Peyer's patch (tissue), 4 donors: ENCODE data around the gene SEL1L3. TPM values are rescaled to one million over a fixed set of nuclear protein-coding genes. Genes with fewer than 3 reads are reported as not detected.

Source experiments
- DNase-seq, 3 donors: peaks; one replicate each; pipeline ENCODE4 v3.0.0-alpha.2; 2017 to 2019
- H3K27ac ChIP-seq, 4 donors: fragments of 200-600 bp; sonication (generic); one replicate each; pipeline ENCODE4 v1.5.1; 2016 to 2019
- H3K27me3 ChIP-seq, 2 donors: fragments of 200-600 bp; sonication (generic); one replicate each; pipeline ENCODE4 v1.5.1; 2019
- H3K36me3 ChIP-seq, 3 donors: fragments of 200-600 bp; sonication (generic); one replicate each; pipeline ENCODE4 v1.5.1; 2016 to 2019
- H3K4me1 ChIP-seq, 4 donors: fragments of 200-600 bp; sonication (generic); one replicate each; pipeline ENCODE4 v1.5.1; 2016 to 2019
- H3K4me3 ChIP-seq, 4 donors: fragments of 200-600 bp; sonication (generic); 1 replicate in 3 of 4; 2 replicates in 1 of 4; pipeline ENCODE4 v1.5.1; 2016 to 2019; ENCODE audit warnings: mild to moderate bottlenecking in 1 of 4
- H3K9me3 ChIP-seq, 4 donors: fragments of 200-600 bp; sonication (generic); one replicate each; pipeline ENCODE4 v1.5.1; 2016 to 2019; ENCODE audit warnings: mild to moderate bottlenecking in 1 of 4
- POLR2A ChIP-seq, 2 donors: fragments of 450-650 bp; IDR thresholded peaks; one replicate each; pipeline ENCODE4 v1.5.1; 2017; ENCODE audit warnings: antibody characterized with exemption in 2 of 2, mild to moderate bottlenecking in 2 of 2, moderate library complexity in 2 of 2
- total RNA-seq, 4 donors: library from RNA; depleted of rRNA; stranded (reverse); fragments of >200 nt; gene quantifications; one replicate each; pipeline ENCODE4 v1.1.0, GENCODE V29; 2016
- TF ChIP-seq, protein P1 (sequence below), 6 experiments: fragments of 450-650 bp in 4 of 6; fragments of 200-600 bp in 2 of 6; sonication (generic) in 1 of 6; IDR thresholded peaks; one replicate each; pipeline ENCODE4 v1.5.1; 2017 to 2019; ENCODE audit warnings: antibody characterized with exemption in 6 of 6, mild to moderate bottlenecking in 3 of 6, moderate library complexity in 1 of 6

SEL1L3 gene
- total RNA-seq, 4 donors from 2014 or later: 91.4 to 194 (median 134) TPM

DNA sequence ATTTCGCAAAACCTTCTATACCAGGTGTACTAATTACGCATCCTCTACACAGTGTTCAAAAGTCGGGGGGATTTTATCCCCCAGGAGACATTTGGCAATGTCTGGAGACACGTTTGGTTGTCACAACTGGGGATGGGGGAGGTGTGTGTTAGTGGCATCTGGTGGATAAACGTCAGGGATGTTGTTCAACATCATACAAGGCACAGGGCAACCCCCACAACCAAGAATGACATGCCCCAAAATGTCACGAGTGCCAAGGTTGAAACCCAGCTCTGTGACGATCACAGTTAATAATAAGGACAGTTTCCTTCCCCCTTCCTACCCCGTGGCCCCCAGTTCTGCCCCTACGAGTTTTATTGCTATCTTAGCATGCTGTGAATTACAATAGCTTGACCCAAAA lies 15.9 kb upstream of the SEL1L3 start:
- Histone ChIP-seq H3K27ac (peak overlapping the region in 2 of 4 donors; percentile 16 to 81), H3K36me3 (no peaks in the 10 kb centered on the region), H3K27me3 (no peaks in the 10 kb centered on the region), H3K4me3 (no peak overlapping the region), H3K9me3 (no peaks in the 10 kb centered on the region), H3K4me1 (peaks cover 0 to 3% (median 2%) of the 10 kb centered on the region in 4 donors)
- TF ChIP-seq, protein P1, sequence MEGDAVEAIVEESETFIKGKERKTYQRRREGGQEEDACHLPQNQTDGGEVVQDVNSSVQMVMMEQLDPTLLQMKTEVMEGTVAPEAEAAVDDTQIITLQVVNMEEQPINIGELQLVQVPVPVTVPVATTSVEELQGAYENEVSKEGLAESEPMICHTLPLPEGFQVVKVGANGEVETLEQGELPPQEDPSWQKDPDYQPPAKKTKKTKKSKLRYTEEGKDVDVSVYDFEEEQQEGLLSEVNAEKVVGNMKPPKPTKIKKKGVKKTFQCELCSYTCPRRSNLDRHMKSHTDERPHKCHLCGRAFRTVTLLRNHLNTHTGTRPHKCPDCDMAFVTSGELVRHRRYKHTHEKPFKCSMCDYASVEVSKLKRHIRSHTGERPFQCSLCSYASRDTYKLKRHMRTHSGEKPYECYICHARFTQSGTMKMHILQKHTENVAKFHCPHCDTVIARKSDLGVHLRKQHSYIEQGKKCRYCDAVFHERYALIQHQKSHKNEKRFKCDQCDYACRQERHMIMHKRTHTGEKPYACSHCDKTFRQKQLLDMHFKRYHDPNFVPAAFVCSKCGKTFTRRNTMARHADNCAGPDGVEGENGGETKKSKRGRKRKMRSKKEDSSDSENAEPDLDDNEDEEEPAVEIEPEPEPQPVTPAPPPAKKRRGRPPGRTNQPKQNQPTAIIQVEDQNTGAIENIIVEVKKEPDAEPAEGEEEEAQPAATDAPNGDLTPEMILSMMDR (IDR thresholded peaks at IDR 0.05): no peak
- TF ChIP-seq POLR2A (IDR thresholded peaks at IDR 0.05): no peak
- peak in 2 of 3 donors; percentile 63 to 69 for DNase-seq

DNA sequence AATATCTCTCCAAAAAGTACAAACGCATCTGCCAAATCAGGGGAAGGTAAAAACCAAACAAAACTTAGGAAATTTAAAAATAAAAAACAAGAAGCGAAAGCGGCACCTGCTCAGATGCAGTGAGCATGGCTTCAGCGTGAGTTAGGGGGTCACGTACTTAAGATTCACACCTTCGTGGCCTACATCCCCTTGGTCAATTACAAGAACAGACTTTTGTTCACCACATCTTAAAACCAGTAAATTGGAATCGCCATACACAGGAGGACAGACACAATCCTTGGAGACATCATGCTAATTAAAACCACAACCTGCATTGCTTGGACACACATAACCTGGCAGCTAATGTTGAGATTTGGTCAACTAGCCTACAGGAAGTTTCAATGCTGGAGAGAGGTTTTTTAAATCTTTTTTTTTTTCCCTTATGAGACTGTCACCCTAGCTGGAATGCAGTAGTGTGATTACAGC lies 12.5 kb upstream of the SEL1L3 start:
- DNase-seq: peak in 2 of 3 donors; percentile 69 to 75
- Histone ChIP-seq H3K9me3 (no peaks in the 10 kb centered on the region), H3K4me3 (no peak overlapping the region), H3K27me3 (no peaks in the 10 kb centered on the region), H3K4me1 (peaks cover 0 to 15% (median 2%) of the 10 kb centered on the region in 4 donors), H3K36me3 (no peaks in the 10 kb centered on the region), H3K27ac (peak overlapping the region in 2 of 4 donors; percentile 72 to 81)
- TF ChIP-seq, protein P1 (IDR thresholded peaks at IDR 0.05): no peak
- TF ChIP-seq POLR2A (IDR thresholded peaks at IDR 0.05): no peak

DNA sequence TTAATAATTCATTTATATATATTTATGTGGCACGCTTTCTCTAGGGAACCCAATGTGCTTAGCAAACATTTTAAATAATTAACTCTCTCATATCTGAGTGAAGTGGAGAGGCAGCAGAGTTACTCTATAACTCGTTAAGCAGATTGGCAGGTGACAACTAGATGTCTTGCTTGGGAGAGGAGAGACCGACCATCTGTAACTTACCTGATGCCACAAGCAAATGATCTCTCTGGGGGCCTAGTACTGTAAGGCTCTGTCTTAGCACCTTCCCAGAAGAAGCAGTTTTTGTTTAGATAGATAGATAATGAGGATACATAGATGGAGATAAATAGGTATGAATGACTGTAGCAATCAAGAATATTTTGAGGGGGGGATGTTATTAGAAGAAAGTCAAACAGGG lies 11.9 kb upstream of the SEL1L3 start:
- no peaks in the 10 kb centered on the region for H3K36me3 ChIP-seq
- no peak for DNase-seq
- no peaks in the 10 kb centered on the region for H3K27me3 ChIP-seq
- TF ChIP-seq POLR2A (IDR thresholded peaks at IDR 0.05): no peak
- TF ChIP-seq, protein P1 (IDR thresholded peaks at IDR 0.05): no peak
- H3K9me3 ChIP-seq: no peaks in the 10 kb centered on the region
- peak overlapping the region in 2 of 4 donors; percentile 63 to 81 for H3K27ac ChIP-seq
- H3K4me3 ChIP-seq: no peak overlapping the region
- H3K4me1 ChIP-seq: peaks cover 0 to 15% (median 4%) of the 10 kb centered on the region in 4 donors

DNA sequence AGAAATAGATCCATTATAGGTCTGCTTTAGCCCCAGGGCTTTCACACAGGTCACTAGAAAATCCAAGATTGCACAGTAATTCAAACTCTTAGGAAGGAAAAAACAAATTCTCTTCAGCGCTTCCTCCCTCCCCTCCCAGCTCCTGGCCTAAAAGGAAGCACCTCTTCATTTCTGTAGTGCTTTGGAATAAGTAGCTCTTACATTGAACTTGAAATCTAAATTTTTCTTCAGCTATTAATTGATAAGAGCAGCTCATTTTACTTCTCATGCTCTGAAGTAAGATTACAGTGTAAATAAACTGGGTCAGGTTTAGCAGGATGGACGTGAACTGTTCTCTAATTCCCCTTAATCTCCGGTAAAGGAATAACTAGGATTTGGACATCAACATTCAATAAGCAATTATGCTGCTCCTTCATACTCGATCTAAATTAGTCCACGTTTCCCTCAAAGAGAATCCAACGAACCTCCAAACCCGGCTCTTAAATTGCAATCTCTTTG lies 10.9 kb upstream of the SEL1L3 start:
- Histone ChIP-seq H3K27ac (peak overlapping the region in 2 of 4 donors; percentile 63 to 81), H3K9me3 (no peaks in the 10 kb centered on the region), H3K27me3 (no peaks in the 10 kb centered on the region), H3K36me3 (no peaks in the 10 kb centered on the region), H3K4me3 (no peak overlapping the region), H3K4me1 (peaks cover 0 to 15% (median 4%) of the 10 kb centered on the region in 4 donors)
- no peak for DNase-seq
- TF ChIP-seq, protein P1 (IDR thresholded peaks at IDR 0.05): no peak
- no peak for TF ChIP-seq POLR2A (IDR thresholded peaks at IDR 0.05)

DNA sequence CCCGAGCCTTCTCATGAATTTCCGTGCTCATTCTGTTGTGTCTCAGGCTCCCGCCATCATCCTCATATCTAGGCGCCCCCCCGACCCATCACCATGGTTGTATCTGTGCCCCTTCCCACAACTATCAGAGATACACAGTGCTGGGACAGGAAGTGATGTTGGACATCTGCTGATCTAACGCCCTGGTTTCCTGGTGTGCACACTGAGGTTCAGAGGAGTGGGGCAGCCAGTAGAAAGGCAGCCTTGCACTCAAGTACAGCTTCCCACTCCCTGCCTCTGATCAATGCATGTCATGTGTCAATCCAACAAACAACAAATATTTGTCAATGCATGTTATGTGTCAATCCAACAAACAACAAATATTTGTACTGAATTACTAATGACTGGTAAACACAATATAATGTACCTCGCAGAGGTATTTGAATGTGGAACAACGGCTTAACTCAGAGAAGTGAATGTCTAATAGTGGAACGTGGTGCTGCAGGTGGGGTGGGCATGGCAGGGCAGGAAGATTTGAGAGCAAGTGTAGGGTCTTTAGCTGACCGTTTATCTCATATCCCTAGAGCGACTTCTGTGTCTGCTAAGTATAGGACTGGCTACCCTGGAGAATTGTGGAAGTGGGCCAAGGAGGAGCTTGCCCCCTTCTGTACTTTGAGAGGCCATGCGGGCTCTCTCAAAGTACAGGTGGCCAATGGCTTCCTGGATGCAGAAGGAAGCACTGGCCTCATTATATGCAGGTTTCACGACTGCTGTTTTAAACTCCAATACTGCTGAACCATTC lies 10.3 kb upstream of the SEL1L3 start:
- Histone ChIP-seq H3K27me3 (no peaks in the 10 kb centered on the region), H3K36me3 (no peaks in the 10 kb centered on the region), H3K9me3 (no peaks in the 10 kb centered on the region), H3K27ac (peak overlapping the region in 2 of 4 donors; percentile 63 to 81), H3K4me3 (no peak overlapping the region), H3K4me1 (peaks cover 0 to 15% (median 4%) of the 10 kb centered on the region in 4 donors)
- TF ChIP-seq POLR2A (IDR thresholded peaks at IDR 0.05): no peak
- TF ChIP-seq, protein P1 (IDR thresholded peaks at IDR 0.05): no peak
- DNase-seq: no peak
